ENCODE results near the gene TUBB2A. TPM values are rescaled to one million over a fixed set of nuclear protein-coding genes. Genes with fewer than 3 reads are reported as not detected.

TUBB2A gene
- total and polyA plus RNA-seq, 10 of the 15 experiments (the other 5 are each of a cell fraction or from before 2014, with no cell fraction given): 2.2 to 49.5 (median 31.3) TPM

- no peaks in the 10 kb centered on the region for H3K9me3 ChIP-seq (replicated peaks; ENCODE audit: control insufficient read depth, insufficient read depth, low read length)
- ChIA-PET RAD21 (ENCODE audit: unreplicated experiment) (no interaction called here), POLR2A (no interaction called here), CTCF (interaction anchor here (1.2 to 1.4 kb wide), 2 partner anchors 12 to 142 kb away, joined by 4 to 5 read pairs; no protein-coding TSS in a partner anchor), SMC1A (ENCODE audit: uncharacterized antibody, unreplicated experiment) (interaction anchor here (0.8 to 1.1 kb wide), 2 partner anchors 16 to 1346 kb away, joined by 3 to 4 read pairs; no protein-coding TSS in a partner anchor)
- FAIRE-seq (no peak), DNase-seq (ENCODE audit: low read depth, low spot score) (no peak), ATAC-seq (no peak)
- no peak overlapping the region for H3K4me3 ChIP-seq
- H3K9ac ChIP-seq (ENCODE audit: control insufficient read depth, insufficient read depth, low read length): no peak overlapping the region
- peaks cover 6 to 7% of the 10 kb centered on the region in 2 experiments for H3K36me3 ChIP-seq (ENCODE audit: control insufficient read depth in 2 of 2, insufficient read depth in 2 of 2, low read length in 1 of 2)
- no peak overlapping the region for H3K4me2 ChIP-seq (ENCODE audit: control insufficient read depth, insufficient read depth)
- intact Hi-C loops (cut with micrococcal nuclease; ENCODE audit: unreplicated experiment): no loop called here
- BruUV-seq (replicated peaks): no TSS peak
- H3K4me1 ChIP-seq (ENCODE audit: control insufficient read depth, insufficient read depth, low read length): no peaks in the 10 kb centered on the region
- no peak overlapping the region for H3K27ac ChIP-seq (ENCODE audit: control insufficient read depth, insufficient read depth)
- no peak overlapping the region for H2AFZ ChIP-seq (ENCODE audit: control insufficient read depth, low read depth, low read length)
- H4K20me1 ChIP-seq (ENCODE audit: control insufficient read depth, insufficient read depth): no peaks in the 10 kb centered on the region
- no peaks in the 10 kb centered on the region for H3K27me3 ChIP-seq (replicated peaks in 1 of 2; ENCODE audit: control insufficient read depth in 2 of 2, insufficient read depth in 2 of 2, low read length in 1 of 2)
- no peaks in the 10 kb centered on the region for H3K79me2 ChIP-seq (ENCODE audit: control insufficient read depth, insufficient read depth, low read length)
- in situ Hi-C loops (cut with MboI): no loop called here
- WGBS (ENCODE audit: insufficient coverage, insufficient replicate concordance, low lambda C conversion rate, missing lambda C conversion rate): 84% methylated on average over 3 of the region's 3 CpGs
- TF ChIP-seq ZNF622 (IDR thresholded peaks at IDR 0.05) (no peak), SUPT20H (IDR thresholded peaks at IDR 0.05; ENCODE audit: borderline replicate concordance, control insufficient read depth, low read depth, low read length) (no peak), FOS (IDR thresholded peaks at IDR 0.05; ENCODE audit: borderline replicate concordance, extremely low read depth, insufficient read length) (no peak), HDAC6 (IDR thresholded peaks at IDR 0.05; ENCODE audit: unreplicated experiment) (no peak), HCFC1 (IDR thresholded peaks at IDR 0.05; ENCODE audit: low read length) (no peak), IKZF1 (conservative IDR thresholded peaks at IDR 0.05) (no peak), NR2C2 (IDR thresholded peaks at IDR 0.05; ENCODE audit: borderline replicate concordance, control insufficient read depth, insufficient read length, low read depth) (no peak), CBFB (IDR thresholded peaks at IDR 0.05; ENCODE audit: low read depth) (no peak), YY1 (IDR thresholded peaks at IDR 0.05; ENCODE audit: low read depth, low read length) (no peak), MLLT1 (IDR thresholded peaks at IDR 0.05) (no peak), CBX3 (IDR thresholded peaks at IDR 0.05; ENCODE audit: borderline replicate concordance, low read depth) (no peak), PKNOX1 (IDR thresholded peaks at IDR 0.05) (no peak), USF2 (IDR thresholded peaks at IDR 0.05; ENCODE audit: borderline replicate concordance, low read depth, low read length) (no peak), MTA3 (IDR thresholded peaks at IDR 0.05; ENCODE audit: borderline replicate concordance, low read length) (no peak), SKIL (IDR thresholded peaks at IDR 0.05; ENCODE audit: low read depth, poor library complexity, severe bottlenecking) (no peak), SMAD1 (IDR thresholded peaks at IDR 0.05; ENCODE audit: low read depth, partially characterized antibody) (no peak)
Observed at GRCh38 chr6:3109761-3110160, 47.6 kb downstream of the TUBB2A start.

All from GM12878 (cell line).